GM19438 (cell line): ENCODE measurements around the gene ANKRD17.

ENCODE experiments used
- ATAC-seq: cut with Tn5 transposase; IDR thresholded peaks from one replicate; pipeline ENCODE4 v1.9.1; 2021; ENCODE audit warnings: low read depth; ENCODE audit not compliant: unreplicated experiment

Gene ANKRD17

DNA sequence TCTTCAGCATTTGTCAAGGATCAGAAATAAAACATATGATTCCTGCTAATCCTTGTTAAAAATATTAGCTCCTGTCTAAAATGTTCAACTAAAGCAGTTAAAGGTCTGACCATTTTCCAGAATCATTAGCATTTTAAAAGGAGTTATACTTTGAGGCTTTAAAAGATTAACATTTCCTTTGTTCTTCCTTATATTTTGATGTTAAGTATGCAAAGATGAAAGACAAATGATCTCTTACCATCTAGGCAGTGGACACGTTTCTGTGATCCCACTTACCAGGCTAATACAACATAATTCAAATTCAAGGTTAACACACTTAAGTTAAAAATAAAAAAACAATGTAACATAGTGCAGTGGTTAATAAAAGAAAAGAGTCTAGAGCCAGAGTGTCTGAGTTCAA, 127.3 kb downstream of the ANKRD17 start:
- no peak for ATAC-seq

DNA sequence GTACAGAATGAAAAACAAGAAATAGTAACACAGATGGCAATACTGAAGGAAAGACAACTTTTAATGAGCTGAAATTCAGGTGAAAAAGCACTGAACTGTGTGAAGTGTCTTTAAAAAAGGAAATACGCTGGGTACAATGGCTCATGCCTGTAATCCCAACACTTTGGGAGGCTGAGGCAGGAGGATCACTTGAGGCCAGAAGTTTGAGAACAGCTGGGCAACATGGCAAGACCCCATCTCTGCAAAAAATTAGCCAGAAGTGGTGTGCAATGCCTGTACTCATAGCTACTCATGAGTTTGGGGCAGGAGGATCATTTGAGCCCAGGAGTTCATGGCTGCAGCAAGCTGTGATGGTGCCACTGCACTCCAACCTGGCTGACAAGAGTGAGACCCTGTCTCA, 129.3 kb downstream of the ANKRD17 start:
- ATAC-seq = no peak

DNA sequence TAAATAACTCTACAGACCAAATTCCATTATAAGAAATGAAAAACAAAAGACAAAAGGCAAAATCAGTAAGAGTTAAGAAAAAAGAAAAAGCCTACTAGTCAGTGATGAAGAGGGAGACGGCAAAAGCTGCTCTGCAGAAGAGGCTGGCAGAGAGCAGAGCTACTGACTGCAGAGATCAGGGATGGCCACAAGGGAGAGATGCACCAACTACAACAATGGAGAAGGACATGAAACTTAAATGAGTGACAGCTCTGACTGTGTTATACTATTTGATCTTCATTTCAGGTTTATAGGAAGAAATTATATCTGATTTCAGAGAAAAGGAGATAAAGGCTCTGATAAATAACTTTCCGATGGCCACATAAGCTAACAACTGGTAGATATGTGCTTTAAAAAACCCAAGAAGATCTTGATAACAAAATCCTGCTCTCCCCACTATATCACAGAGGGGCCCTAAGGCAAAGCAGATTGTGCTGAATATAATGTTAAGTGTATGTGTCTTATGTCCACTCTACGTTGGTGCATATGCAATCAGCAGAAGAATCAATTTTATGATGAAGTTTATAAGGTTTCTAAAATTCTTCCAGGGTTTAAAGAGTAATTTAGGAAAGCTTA, 130.7 kb downstream of the ANKRD17 start:
- no peak for ATAC-seq

- no peak for ATAC-seq
These were observed 149.1 kb downstream of the ANKRD17 start for GRCh38 chr4:73109493-73109892.

- no peak for ATAC-seq
These were observed 153.9 kb downstream of the ANKRD17 start for GRCh38 chr4:73104695-73105094.

DNA sequence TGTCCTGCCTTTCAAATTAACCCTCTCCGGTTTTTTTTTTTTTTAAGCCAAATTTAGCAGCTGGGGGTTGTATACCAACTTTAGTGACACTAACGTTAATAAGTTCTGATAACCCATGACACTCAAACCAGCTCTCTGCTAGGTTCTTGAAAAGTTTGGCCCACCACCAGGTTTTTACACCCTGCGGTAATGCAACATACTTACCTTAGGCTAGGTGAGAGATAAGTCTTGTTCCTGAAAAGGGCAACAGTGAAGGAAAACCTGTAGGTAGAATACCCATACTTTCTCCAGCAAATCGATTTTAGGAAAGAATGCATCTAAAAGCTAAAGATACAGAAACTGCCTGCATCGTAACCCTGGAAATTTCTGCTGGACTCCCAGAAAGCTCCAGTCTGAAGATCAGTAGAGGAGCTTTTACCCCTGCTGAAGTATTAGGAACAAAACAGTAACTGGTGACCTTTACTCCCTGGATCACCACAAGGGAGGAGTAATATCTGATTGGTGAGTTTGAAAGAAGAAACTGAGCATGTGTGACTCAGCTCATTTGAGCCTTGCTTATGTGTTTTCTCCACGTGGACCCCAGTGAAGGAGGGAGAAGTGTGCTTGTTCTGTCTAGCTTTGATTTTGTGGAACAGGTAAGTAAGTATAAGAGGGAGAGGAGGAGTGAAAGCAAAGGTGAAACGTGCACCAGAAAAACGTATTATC, 154.6 kb downstream of the ANKRD17 start:
- no peak for ATAC-seq

- ATAC-seq = no peak
These were observed 159.5 kb downstream of the ANKRD17 start for GRCh38 chr4:73099143-73099542.

DNA sequence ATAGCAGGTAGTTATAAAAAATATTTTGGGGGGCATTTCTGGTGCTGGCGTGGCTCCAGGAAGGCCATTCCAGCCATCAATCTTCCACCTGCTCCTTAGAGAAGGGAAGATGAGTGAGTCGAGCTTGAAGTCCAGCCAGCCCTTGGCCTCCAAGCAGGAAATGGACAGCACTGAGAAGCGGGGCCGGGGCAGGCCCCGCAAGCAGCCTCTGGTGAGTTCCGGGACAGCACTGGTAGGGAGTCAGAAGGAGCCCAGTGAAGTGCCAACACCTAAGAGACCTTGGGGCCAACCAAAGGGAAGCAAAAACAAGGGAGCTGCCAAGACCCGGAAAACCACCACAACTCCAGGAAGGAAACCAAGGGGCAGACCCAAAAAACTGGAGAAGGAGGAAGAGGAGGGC, 159.9 kb downstream of the ANKRD17 start:
- no peak for ATAC-seq

DNA sequence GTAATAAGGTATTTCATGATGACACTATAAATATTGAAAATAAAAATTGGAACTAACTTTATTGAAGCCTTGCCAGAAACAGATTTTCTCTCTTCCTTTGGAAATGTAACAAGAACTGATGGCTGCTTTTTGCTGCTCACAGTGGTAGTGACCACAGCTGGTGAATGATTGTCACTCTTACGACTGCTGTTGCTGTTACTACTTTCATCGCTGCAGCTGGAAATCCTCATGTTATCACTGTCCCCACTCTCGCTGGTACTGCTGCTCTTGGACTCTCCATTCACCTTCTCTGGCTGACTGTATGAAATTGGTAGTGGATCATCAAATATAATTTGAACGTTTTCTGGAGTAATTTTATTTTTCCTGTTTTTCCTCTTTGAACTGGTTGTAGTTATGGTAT, 160.6 kb downstream of the ANKRD17 start:
- no peak for ATAC-seq

- ATAC-seq = no peak
These were observed 165.7 kb downstream of the ANKRD17 start for GRCh38 chr4:73092868-73093267.

DNA sequence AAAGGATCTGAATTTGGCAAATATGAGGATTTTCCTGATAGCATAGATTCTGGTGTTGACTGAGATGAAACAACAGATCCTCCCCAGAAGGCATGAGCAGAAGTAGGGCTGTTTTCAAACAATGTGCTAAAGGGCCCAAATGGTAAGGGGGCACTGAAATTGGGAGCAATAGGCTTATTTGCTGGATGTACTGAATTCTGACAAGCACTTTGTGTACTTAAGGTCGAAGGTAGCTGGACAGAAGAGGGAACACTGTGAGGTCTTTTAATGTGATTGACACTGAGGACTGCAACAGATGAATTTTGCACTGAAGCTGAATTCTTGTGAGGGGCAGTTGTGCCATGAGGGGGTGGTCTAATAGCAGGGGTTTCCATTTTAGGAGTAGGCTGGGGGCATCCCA, 167.9 kb downstream of the ANKRD17 start:
- ATAC-seq = no peak

- ATAC-seq = no peak
These were observed 170.7 kb downstream of the ANKRD17 start for GRCh38 chr4:73087871-73088270.

DNA sequence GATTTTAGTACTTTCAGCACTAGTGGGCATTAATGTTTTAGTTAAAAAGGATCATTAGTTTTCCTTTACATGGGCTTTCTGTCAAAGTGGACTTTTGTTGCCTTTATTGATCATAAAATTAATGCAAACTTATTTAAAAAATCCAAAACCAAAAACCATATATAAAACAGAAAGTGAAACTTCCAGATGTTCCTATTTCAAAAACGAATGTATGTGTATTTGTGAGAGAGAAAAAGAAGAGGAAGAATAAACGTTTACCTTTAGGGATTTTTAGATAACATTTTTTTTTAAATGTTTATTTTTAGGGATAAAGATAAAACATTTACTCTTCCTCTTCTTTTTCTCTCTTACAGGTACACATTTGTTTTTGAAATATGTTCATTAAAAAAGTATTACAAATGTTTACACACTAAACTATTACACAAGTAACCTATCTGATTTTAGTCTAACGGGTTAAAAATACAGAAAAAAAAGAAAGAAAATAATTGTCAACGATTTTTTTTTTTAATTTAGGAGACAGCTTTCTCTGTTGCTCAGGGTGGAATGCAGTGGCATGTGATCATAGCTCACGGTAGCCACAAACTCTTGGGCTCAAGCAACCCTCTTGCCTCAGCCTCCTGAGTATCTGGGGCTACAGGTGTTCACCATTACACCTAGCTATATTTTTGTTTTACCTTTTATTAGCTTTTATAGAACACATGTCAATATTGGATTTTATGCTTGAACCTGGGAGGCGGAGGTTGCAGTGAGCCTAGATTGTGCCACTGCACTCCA, 172.3 kb downstream of the ANKRD17 start:
- no peak for ATAC-seq

DNA sequence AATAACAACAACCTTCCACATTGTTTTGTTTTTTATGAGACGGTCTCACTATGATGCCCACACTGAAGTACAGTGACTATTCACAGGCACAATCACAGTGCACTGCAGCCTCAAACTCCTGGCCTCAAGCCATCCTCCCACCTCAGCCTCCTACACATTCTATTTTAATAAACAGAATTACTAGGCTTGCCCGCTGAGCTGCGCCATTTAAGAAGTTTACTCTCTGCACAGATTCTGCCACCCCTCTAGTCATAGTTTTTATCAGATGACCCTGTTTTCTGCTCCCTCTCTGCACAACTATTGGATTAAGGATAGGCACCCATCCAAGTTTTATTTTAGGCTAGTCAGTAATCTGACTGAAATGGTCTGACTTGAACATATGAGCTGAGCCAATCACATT, 177.8 kb downstream of the ANKRD17 start:
- ATAC-seq = no peak

- ATAC-seq = no peak
These were observed 182.8 kb downstream of the ANKRD17 start for GRCh38 chr4:73075832-73076231.

DNA sequence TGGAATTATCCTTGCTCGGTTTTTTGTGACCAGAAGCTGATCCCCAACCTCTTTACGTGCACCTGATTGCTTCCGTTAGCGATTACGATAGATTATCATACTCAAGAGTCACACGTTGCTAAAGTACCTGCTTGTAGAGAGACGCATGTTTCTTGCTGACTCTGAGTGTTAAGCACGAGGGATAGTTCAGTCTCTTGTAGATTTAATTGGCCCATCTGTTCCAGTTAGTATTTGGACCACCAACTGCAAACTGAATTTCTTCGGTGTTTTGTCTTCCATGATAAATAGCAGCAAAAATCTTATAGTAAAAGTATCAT, 188.6 kb downstream of the ANKRD17 start:
- peak; percentile 1 for ATAC-seq

DNA sequence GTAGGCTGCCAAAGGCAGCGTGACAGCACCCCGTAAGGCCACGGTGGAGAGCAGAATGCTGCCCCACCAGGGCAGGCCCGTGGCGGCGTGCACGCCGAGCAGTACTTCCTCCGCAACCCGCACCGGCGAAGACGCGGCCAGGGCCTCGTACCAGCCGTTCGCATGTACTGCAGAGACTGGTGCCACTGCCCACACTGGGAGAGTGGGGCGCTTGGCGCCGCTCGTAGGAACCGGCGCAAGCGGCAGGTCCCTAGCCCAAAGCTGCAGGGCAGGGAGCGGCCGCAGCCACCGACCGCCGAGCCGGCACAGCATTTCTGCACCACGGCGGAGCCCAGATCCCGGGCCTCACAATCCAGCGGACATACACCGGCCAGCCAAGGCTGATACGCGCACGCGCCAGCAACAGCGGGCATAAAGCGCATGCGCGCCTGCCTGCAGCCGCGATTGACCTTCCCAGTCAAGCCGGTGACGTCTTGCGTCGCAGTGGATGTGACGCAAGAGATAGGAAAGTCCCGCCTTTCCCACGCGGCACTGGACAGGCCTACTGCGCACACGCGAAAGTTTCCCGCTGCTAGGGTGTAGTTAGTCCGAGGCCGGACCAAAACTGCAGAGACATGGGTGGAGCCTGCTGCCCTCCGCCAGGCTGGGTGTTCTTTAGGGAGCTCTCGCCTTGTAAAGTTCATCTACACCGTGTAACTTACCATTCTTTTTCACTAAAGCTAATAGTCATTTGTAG, 189.1 kb downstream of the ANKRD17 start, which contains the start of gene COX18:
TSS of gene COX18 (minus strand) at position 379 of the 736 bp plus-strand sequence. CDS start at position 312, 67 bp downstream.
- ATAC-seq = peak; percentile 83

DNA sequence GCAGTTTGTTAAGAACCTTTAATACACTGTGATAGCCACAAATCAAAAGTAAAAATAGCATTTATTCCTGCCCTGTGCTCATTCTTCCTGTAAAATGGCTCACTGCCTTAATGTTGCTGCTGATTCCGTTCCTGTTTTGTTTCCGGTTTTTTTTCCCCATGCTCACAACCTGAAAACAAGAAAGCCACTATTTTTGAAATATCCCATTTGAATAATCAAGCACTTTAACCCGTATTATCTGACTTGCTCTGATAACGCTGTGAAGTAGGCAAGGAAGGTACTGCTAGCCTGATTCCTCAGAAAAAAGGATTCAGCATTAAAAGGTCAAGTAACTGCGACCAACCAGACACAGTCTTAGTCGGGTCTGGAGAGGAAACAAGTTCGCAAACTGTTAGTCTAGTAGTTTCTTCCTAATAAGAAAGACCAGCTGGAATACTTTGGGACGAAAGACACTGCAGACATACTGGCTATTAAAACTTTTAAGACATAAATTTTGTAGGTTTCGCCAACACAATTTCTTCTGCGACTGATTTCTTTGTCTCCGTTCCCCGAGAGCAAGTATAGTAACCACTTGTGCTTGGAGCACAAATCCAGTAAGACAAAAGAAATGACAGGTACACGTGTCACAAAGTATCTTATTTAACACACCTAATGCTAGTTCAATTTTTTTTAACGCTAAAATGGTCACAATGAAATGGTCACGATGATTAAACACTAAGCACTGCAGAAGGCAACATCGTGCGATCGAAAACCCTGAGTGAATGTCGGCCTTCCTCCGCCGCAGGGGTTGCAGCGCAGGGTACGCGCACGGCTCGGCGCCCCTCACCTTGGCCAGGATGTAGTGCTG, 189.9 kb downstream of the ANKRD17 start:
- ATAC-seq = peak; percentile 0

DNA sequence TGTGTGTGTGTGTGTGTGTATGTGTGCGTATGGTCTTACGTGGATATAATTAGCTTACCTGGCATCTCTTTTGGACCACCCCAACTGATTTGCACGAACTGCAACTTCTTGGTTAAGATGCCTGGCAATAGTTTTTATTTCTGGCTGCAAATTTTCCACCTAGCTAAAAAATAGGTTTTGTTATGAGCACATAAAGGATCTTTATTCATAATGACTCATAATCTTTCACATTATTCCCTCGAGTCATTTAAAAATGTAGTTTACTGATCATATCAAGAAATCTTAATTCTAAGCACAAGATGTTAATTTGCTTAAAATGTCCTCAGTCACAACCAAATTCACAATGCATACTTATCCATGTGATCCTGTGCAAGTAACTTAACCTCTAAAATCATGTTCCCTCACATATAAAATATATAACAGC, 190.6 kb downstream of the ANKRD17 start:
- ATAC-seq = no peak

GRCh38 chr4:73066928-73067327, 191.7 kb downstream of the ANKRD17 start:
- no peak for ATAC-seq
